Skeletal muscle tissue (tissue), 4 donors: ENCODE data around the gene RNU4-1. TPM values are rescaled to one million over a fixed set of nuclear protein-coding genes. Genes with fewer than 3 reads are reported as not detected.
A peak's percentile ranks its signal among the peaks of the same experiment; 100 is the strongest.
"Not testable (repeated sequence)": the region's sequence is repeated elsewhere in the genome, so short reads cannot be mapped to it uniquely, and the experiment has no call there.

ENCODE experiments used
- H3K27ac ChIP-seq: one replicate; pipeline ENCODE4 v1.7.0; 2013; ENCODE audit warnings: mild to moderate bottlenecking, low read depth, low read length, inconsistent platforms
- H3K27me3 ChIP-seq, 3 donors: one replicate each; pipeline ENCODE4 v1.7.0; 2013; ENCODE audit warnings: low read length in 3 of 3; ENCODE audit not compliant: control insufficient read depth in 3 of 3, insufficient read depth in 3 of 3
- H3K36me3 ChIP-seq, 3 donors: one replicate each; pipeline ENCODE4 v1.7.0; 2013; ENCODE audit warnings: low read length in 3 of 3; ENCODE audit not compliant: control insufficient read depth in 3 of 3, insufficient read depth in 3 of 3
- H3K4me1 ChIP-seq, 3 donors: one replicate each; pipeline ENCODE4 v1.7.0; 2013; ENCODE audit warnings: low read length in 3 of 3, mild to moderate bottlenecking in 3 of 3; ENCODE audit not compliant: control insufficient read depth in 3 of 3, insufficient read depth in 3 of 3
- H3K4me3 ChIP-seq, 3 donors: one replicate each; pipeline ENCODE4 v1.7.0; 2013; ENCODE audit warnings: low read length in 3 of 3
- H3K9ac ChIP-seq, 3 donors: one replicate each; pipeline ENCODE4 v1.7.0; 2013; ENCODE audit warnings: low read length in 3 of 3, mild to moderate bottlenecking in 3 of 3, moderate library complexity in 2 of 3, low read depth in 1 of 3
- H3K9me3 ChIP-seq, 3 donors: one replicate each; pipeline ENCODE4 v1.7.0; 2013; ENCODE audit warnings: low read length in 3 of 3; ENCODE audit not compliant: control insufficient read depth in 3 of 3
- total RNA-seq: library from RNA; depleted of rRNA; stranded (reverse); fragments of >200 nt; gene quantifications from one replicate; pipeline ENCODE4 v1.2.3, GENCODE V29; 2014
- donor health status: Osteomylitis.

RNU4-1 gene
- total RNA-seq, 1 donor from 2014 or later = under 0.01 TPM

DNA sequence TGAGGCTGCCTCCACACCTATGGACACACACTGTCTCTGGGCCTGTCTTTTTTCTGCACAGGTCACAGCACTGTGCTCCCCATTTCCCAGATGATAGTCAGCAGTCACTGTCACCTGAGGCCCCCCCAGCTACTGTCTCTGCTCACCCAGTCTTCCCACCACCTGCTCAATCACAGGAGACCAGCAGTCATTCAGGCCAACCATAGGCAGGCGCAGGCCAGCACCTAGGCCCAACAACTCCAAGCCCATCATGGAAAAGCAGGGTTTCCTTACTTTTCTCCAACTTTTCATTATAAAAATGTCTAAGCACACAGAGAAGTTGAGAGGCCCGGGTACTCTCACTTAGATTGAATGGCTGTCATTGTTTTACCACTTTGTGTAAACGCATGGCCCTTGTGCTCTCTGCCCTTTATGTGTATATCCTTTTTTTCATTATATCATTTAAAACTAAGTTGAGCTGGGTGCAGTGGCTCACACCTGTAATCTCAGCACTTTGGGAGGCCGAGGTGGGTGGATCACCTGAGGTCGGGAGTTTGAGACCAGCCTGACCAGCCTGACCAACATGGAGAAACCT is 34.6 kb downstream of the RNU4-1 start:
- no peak overlapping the region for H3K4me3 ChIP-seq
- peaks cover 57 to 65% (median 60%) of the 10 kb centered on the region in 3 donors for H3K4me1 ChIP-seq
- no peaks in the 10 kb centered on the region for H3K27me3 ChIP-seq
- no peaks in the 10 kb centered on the region for H3K9me3 ChIP-seq
- H3K36me3 ChIP-seq = peaks cover 0 to 2% (median 0%) of the 10 kb centered on the region in 3 donors
- peak overlapping the region; percentile 75 for H3K27ac ChIP-seq
- H3K9ac ChIP-seq = peak overlapping the region in 2 of 3 donors; percentile 38 to 45

- Histone ChIP-seq H3K4me1 (peaks cover 47 to 59% (median 53%) of the 10 kb centered on the region in 3 donors), H3K36me3 (peaks cover 0 to 2% (median 0%) of the 10 kb centered on the region in 3 donors), H3K9me3 (no peaks in the 10 kb centered on the region), H3K27ac (peak overlapping the region; percentile 75), H3K9ac (peak overlapping the region in 2 of 3 donors; percentile 59 to 70), H3K4me3 (peak overlapping the region in 1 of 3 donors; percentile 10), H3K27me3 (no peaks in the 10 kb centered on the region)
These were observed 35.8 kb downstream of the RNU4-1 start for GRCh38 chr12:120257041-120257821.

- no peak overlapping the region for H3K4me3 ChIP-seq
- H3K36me3 ChIP-seq = no peaks in the 10 kb centered on the region
- no peaks in the 10 kb centered on the region for H3K9me3 ChIP-seq
- peaks cover 53 to 58% (median 56%) of the 10 kb centered on the region in 3 donors for H3K4me1 ChIP-seq
- peak overlapping the region; percentile 26 for H3K27ac ChIP-seq
- no peak overlapping the region for H3K9ac ChIP-seq
- no peaks in the 10 kb centered on the region for H3K27me3 ChIP-seq
These were observed 38.2 kb downstream of the RNU4-1 start for GRCh38 chr12:120254809-120255208.

DNA sequence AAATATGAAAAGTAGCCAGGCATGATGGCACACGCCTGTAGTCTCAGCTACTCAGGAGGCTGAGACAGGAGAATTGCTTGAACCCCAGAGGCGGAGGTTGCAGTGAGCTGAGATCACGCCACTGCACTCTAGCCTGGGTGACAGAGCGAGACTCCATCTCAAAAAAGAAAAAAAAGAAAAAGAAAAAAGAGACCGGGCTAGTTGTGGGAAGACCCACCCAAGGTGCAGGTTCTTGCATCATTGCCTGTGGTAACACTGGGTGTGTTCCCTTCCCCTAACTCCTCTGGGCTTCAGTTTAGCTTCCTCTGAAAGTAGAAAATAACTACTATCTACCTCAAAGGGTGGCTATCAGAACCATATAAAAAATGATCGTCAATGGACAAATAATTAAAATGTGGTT is 39.7 kb downstream of the RNU4-1 start:
- not testable (repeated sequence) for H3K4me3 ChIP-seq, H3K27ac ChIP-seq
- H3K4me1 ChIP-seq = peaks cover 55 to 62% (median 58%) of the 10 kb centered on the region in 3 donors

GRCh38 chr12:120252071-120252906 is 40.7 kb downstream of the RNU4-1 start:
- H3K9me3 ChIP-seq = no peaks in the 10 kb centered on the region
- peaks cover 56 to 61% (median 58%) of the 10 kb centered on the region in 3 donors for H3K4me1 ChIP-seq
- no peak overlapping the region for H3K4me3 ChIP-seq
- no peaks in the 10 kb centered on the region for H3K27me3 ChIP-seq
- H3K27ac ChIP-seq = peak overlapping the region; percentile 11
- no peak overlapping the region for H3K9ac ChIP-seq
- no peaks in the 10 kb centered on the region for H3K36me3 ChIP-seq

More for the DNA sequence above, 39.7 kb downstream of the RNU4-1 start:
- not testable (repeated sequence) for H3K9ac ChIP-seq, H3K27me3 ChIP-seq, H3K36me3 ChIP-seq, H3K9me3 ChIP-seq

GRCh38 chr12:120251364-120252070 is 41.5 kb downstream of the RNU4-1 start:
- not testable (repeated sequence) for H3K9ac ChIP-seq, H3K36me3 ChIP-seq, H3K9me3 ChIP-seq, H3K4me3 ChIP-seq, H3K27me3 ChIP-seq
- Histone ChIP-seq H3K27ac (peak overlapping the region; percentile 11), H3K4me1 (peaks cover 51 to 59% (median 54%) of the 10 kb centered on the region in 3 donors)

DNA sequence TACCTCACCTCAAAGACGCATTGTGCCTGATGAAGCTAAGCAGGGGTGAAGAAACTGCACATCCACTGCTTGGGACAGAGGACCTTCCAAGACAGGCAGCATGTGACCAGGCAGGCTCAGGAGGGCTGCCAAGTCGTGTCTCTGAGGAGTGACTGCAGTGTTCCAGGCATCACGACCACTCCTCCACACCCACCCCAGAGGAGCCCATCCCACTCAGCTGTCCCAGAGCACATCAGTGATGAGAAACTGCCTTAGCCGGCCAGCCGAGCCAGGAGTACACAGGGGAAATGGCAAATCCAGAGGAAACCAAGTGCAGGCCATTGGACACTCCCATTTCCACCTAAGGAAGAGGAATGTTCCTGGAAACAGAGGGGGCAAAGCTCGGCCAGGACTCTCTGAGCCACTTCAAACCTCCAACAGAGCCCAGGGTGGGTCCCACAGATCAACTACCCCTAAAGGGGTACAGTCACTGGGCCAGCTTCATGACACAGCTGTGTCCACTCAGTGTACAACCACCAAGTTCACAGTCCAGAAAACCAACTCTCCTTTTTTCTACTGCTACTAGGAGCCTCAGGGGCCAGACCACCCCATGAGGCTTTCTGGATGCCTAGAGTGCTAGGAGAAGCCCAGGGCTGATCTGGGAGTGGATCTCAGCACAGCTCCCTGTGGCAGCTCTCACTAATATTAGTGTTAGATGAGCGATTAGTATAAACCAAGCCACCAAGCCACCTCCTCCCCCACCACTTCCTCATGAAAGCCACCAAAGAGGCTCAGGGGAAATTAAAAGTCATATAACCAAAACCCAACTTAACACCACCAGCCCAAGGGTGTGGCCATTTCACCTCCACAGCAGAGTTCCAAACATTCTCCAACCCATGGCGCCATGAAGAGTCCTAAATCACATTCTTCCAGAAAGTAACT is 42.9 kb downstream of the RNU4-1 start:
- Histone ChIP-seq H3K9ac (peak overlapping the region; percentile 27 to 51 (median 27)), H3K4me1 (peaks cover 45 to 56% (median 51%) of the 10 kb centered on the region in 3 donors), H3K27ac (peak overlapping the region; percentile 85), H3K36me3 (no peaks in the 10 kb centered on the region), H3K9me3 (no peaks in the 10 kb centered on the region), H3K4me3 (peak overlapping the region; percentile 10 to 58 (median 30)), H3K27me3 (no peaks in the 10 kb centered on the region)

DNA sequence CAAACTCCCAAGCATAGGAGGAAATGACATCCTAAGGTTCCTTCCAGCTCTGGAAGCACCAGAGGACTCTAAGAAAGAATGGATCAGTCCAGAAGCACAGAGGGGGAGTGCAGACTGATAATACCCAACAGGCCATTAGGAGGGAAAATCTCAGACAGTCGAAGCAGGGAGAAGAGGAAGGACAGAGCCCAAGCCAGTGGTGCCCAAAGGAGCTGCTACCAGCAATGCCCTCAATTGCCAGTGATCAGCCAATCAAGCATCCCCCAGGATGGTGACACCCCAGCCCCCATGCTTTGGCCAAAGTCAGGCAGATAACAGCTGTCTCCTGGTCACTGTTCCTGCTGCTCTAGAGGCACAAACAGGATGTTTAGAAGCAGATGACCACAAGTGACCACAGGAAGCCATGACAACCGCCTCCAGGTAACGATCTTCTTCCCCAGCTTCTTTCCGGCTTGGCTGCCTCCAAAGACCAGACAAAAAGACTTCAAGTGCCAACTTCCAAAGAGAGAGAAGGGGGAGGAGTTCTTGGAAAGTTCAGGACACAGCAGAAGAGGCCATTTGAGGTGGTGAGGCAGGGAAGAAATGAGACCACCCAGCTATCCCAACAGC is 43.7 kb downstream of the RNU4-1 start:
- Histone ChIP-seq H3K36me3 (no peaks in the 10 kb centered on the region), H3K9me3 (no peaks in the 10 kb centered on the region), H3K4me1 (peaks cover 49 to 59% (median 55%) of the 10 kb centered on the region in 3 donors), H3K9ac (peak overlapping the region in 2 of 3 donors; percentile 3 to 51), H3K4me3 (peak overlapping the region; percentile 9 to 60 (median 30)), H3K27ac (peak overlapping the region; percentile 85), H3K27me3 (no peaks in the 10 kb centered on the region)
